HG02973 (cell line): Measurements from ENCODE around the gene IL2RA.
A peak's percentile ranks its signal among the peaks of the same experiment; 100 is the strongest.
"Not testable (repeated sequence)": the region's sequence is repeated elsewhere in the genome, so short reads cannot be mapped to it uniquely, and the experiment has no call there.

Source experiments
- ATAC-seq: cut with Tn5 transposase; IDR thresholded peaks from one replicate; pipeline ENCODE4 v1.9.1; 2021; ENCODE audit warnings: moderate library complexity; ENCODE audit not compliant: unreplicated experiment

The IL2RA gene

DNA sequence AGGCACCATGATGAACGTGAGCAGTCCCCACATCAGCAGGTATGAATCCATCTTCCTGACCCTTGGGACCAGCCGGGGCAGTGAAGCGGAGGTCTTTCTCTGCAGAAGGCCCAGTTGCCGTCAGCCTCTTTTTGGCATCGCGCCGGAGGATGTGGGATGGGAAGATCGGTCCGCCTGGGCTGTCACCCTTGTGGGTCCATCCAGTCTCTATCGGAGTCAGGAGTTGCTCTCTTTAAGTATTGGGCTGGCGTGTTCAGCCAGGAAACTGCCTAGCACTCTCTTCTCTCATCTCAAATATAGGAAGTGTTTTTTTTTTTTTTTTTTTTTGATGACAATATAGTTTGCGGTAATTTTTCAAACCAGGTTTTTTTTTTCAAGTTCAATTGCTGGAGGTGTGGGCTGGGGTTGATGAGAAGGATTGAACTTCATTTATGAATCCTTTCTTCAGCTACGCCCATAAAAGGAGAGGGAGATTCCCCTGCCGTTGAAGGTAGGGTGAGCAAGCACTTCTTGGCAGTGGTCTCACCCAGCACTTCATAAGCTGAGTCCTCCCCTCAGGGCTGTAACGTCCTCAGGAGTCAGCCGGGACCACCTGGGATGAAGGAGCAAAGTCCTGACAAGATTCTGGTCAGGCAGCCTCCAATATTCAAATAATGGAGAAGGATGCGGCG is at the start of gene IL2RA:
IL2RA (minus strand) TSS at position 267 of the 671 bp plus-strand sequence; CDS start at position 51, 216 bp downstream.
- no peak for ATAC-seq

DNA sequence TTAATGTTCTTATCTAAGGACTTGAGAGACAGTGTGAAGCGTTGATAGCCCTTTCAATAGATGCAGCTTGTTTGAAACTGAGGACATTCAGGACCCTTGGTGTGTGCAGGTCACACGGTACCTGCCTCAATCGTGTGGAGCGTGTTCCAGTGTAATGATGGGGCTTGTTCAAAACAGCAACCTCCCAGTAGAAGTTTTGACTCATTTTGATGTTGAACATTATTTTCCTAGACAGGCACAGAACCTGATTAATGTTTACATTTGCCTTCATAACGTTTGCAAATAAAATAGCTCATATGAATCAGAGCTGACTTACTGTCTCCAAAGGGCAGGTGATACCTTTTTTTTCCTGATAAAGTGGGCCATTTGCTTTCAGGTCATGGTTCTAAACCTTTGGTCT is 48.0 kb upstream of the IL2RA start:
- no peak for ATAC-seq

GRCh38 chr10:6109444-6109775 is 47.2 kb upstream of the IL2RA start:
- no peak for ATAC-seq

DNA sequence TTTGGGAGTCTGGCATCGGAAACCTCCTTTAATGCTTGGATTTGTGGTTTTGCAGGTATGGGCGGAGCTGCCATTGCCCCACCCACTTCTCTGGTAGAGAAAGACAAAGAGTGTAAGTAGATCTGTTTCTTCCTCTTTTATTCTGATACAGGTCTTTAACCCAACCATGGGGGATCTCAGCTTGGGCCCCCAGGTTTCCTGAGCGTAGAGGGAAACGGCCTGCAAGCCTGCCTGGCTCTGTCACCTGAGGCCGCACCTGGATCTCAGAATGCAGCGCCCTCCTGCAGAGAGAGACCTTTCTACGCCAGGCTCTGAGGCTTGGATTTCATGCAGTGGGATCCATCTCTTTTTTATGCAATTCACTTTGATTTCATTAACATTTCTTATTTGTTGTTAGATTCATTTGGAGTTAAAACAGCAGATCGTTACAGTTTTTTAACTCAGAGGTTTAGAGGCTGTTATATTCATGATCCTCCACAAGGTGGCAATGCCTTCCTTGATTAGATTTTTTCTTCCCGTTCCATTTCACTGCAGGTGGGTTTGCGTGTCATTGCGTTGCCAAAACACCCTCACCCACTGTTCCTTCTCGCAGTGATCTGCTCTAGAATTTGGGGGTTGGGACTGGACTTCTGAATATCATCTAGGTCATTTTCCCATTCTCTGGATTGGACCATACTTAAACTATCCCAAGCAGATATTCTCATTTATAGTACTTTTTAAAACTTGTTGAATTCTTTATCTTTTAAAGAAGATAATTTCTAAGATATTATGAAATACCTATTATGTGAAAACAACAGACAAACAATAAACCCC is 46.7 kb upstream of the IL2RA start:
- ATAC-seq, result no peak

GRCh38 chr10:6108072-6108471 is 45.9 kb upstream of the IL2RA start:
- ATAC-seq, result no peak

GRCh38 chr10:6107616-6108015 is 45.4 kb upstream of the IL2RA start:
- not testable (repeated sequence) for ATAC-seq

DNA sequence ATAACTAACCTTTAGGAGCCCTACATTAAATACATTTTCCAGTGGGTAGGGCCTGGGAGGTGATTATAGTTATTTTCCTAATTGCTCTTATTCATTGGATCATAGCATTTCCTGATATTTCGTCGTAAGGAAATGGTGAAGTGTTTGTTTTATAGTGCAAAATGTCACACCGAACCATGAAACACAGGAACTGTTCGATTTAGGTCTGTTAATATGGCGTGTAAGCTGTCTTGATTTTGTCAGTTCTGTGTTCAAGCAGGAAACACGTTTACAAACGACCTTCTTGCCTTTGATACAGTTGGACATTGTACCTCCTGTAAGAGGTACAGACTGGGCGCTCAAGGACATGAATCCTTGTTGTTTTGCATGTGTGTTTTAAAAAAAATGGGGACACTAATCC is 41.4 kb upstream of the IL2RA start:
- ATAC-seq, result no peak

GRCh38 chr10:6102128-6102527 is 40.0 kb upstream of the IL2RA start:
- no peak for ATAC-seq

- ATAC-seq, result no peak
These were observed 39.0 kb upstream of the IL2RA start for GRCh38 chr10:6101181-6101580.

- no peak for ATAC-seq
These were observed 38.2 kb upstream of the IL2RA start for GRCh38 chr10:6100370-6100769.

GRCh38 chr10:6098156-6098555 is 36.0 kb upstream of the IL2RA start:
- ATAC-seq, result no peak

DNA sequence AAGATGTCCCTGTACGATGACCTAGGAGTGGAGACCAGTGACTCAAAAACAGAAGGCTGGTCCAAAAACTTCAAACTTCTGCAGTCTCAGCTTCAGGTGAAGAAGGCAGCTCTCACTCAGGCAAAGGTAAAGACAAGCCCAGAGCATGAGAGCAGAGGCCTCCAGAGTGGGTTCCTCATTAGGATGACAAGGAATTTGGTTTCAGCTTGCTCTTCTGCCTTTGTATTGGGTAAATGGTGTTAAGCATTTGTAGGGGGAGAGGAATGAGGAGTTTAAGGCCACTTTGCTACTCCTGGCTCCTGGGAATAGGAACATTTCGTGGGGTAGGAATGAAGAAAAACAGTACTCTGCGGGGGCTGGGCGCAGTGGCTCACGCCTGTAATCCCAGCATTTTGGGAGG is 34.9 kb upstream of the IL2RA start:
- no peak for ATAC-seq

GRCh38 chr10:6095810-6096570 is 33.8 kb upstream of the IL2RA start:
- no peak for ATAC-seq

- ATAC-seq, result no peak
These were observed 30.6 kb upstream of the IL2RA start for GRCh38 chr10:6092731-6093130.

DNA sequence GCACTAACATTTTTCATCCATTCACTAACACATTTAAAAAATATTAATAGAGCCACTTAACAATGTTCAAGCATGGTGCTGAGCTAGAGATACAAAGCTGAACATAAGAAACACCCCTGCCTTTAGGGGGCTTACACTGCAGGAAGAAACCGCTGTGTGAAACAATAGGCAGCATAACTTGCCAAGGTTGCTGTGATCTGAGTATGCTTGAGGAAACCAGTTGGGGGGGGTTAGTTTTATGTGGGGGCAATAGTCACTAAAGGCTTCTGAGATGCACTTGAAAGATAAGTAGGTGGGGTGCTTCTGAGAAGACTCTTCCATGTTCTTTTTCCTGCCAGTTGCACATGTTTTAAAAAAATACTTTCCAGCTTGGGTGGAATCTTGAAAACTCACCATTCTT is 29.5 kb upstream of the IL2RA start:
- ATAC-seq, result no peak

DNA sequence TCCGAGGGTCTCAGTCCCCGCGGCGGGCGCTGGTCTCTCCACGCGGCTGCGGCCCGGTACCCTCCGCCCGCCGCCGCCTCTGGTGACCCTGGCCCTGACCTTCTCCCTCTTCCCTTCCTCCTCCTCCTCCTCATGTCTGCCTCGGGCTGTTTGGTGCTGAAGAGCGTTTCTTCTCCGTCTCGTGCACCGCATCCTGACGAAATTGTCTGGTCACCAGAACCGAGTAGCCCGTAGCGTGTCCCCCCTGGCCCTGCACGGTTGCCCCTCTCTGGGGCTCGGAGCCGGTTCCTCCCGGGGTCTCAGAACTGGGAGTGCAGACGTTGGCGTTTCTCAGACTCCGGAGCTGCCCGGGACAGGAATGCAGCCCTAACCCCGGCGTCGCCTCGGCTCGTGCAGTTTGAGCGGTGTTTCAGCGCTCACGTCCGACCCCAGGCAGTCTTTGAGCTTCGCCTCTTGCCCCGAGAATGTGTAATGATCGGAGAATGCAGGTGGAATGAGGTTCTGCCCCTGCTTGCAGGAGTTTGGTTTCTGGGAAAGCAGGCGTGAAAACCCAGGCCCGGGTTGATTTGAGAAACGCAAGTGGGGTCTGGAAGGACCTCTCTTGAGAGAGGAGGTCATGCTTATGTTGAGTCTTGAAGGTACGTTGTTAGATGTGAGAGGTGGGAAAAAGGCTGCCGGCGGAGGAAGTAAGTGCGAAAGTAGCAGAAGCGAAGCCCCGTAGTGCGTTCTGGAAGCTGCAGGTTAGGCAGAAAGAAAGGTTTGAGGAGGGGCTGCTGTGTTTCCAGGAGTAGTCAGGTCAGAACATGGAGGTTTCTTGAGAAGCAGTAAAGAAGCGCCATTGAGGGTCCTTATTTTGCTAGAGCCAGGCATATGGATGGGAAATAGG is 27.4 kb upstream of the IL2RA start:
- ATAC-seq, result peak; percentile 8

GRCh38 chr10:6088721-6089333 is 26.7 kb upstream of the IL2RA start, which contains the start of gene RBM17:
Gene RBM17 (plus strand): TSS chr10:6089034. CDS start chr10:6097066, 8,032 bp downstream.
- ATAC-seq, result peak; percentile 79

- peak; percentile 47 for ATAC-seq
These were observed 24.4 kb upstream of the IL2RA start for GRCh38 chr10:6086375-6087233.
